HepG2 (cell line): ENCODE measurements around the gene MYBL2. TPM values are rescaled to one million over a fixed set of nuclear protein-coding genes. Genes with fewer than 3 reads are reported as not detected.

Experiments used
- CHD2 ChIP-seq: IDR thresholded peaks from 2 replicates; pipeline ENCODE4 v1.6.1; 2011; ENCODE audit warnings: low read depth, low read length, improper control_type of control experiment
- FOXM1 ChIP-seq: sonication (generic); formaldehyde crosslinking; IDR thresholded peaks from 2 replicates; pipeline ENCODE4 v1.5.0; 2020; ENCODE audit warnings: missing genetic modification reagents
- GATAD1 ChIP-seq: IDR thresholded peaks from 2 replicates; pipeline ENCODE4 v1.6.1; 2016; ENCODE audit warnings: missing genetic modification reagents, missing compliant biosample characterization
- HHEX ChIP-seq: IDR thresholded peaks from 2 replicates; pipeline ENCODE4 v1.6.1; 2016; ENCODE audit warnings: control low read depth
- HNF4G ChIP-seq, 2 experiments: sonication (generic) in 1 of 2; formaldehyde crosslinking in 1 of 2; IDR thresholded peaks; 2 replicates each; pipeline versions ENCODE4 v1.4.0 to v1.6.1; 2011 to 2020; ENCODE audit warnings: borderline replicate concordance in 2 of 2, low read depth in 2 of 2, mild to moderate bottlenecking in 2 of 2, low read length in 1 of 2, missing genetic modification reagents in 1 of 2, moderate library complexity in 1 of 2
- KLF12 ChIP-seq: sonication (generic); formaldehyde crosslinking; IDR thresholded peaks from 2 replicates; pipeline ENCODE4 v1.4.0; 2020; ENCODE audit warnings: missing genetic modification reagents, borderline replicate concordance
- MLLT10 ChIP-seq: sonication (generic); formaldehyde crosslinking; IDR thresholded peaks from 2 replicates; pipeline ENCODE4 v1.4.0; 2020; ENCODE audit warnings: missing genetic modification reagents
- NFKBIZ ChIP-seq: IDR thresholded peaks from 2 replicates; pipeline ENCODE4 v1.6.1; 2018; ENCODE audit warnings: missing genetic modification reagents, missing compliant biosample characterization
- PAF1 ChIP-seq: IDR thresholded peaks from 2 replicates; pipeline ENCODE4 v1.6.1; 2016; ENCODE audit warnings: missing genetic modification reagents, missing compliant biosample characterization
- PHF5A ChIP-seq: IDR thresholded peaks from one replicate; pipeline ENCODE4 v1.6.1; 2018; ENCODE audit warnings: low read depth, missing genetic modification reagents; ENCODE audit not compliant: unreplicated experiment
- SKIL ChIP-seq: sonication (generic); formaldehyde crosslinking; IDR thresholded peaks from 2 replicates; pipeline ENCODE4 v1.8.0; 2022; ENCODE audit warnings: missing genetic modification reagents, mild to moderate bottlenecking, moderate library complexity, borderline replicate concordance
- TBX2 ChIP-seq: sonication (generic); formaldehyde crosslinking; IDR thresholded peaks from 2 replicates; pipeline ENCODE4 v1.5.0; 2020; ENCODE audit warnings: missing genetic modification reagents, mild to moderate bottlenecking, borderline replicate concordance
- ZFP36 ChIP-seq: fragments of 150-350 bp; IDR thresholded peaks from 2 replicates; pipeline ENCODE4 v1.6.1; 2018; ENCODE audit warnings: borderline replicate concordance, low read length, low read depth; ENCODE audit not compliant: partially characterized antibody
- ZMYM2 ChIP-seq: sonication (generic); formaldehyde crosslinking; IDR thresholded peaks from 2 replicates; pipeline ENCODE4 v1.8.0; 2022; ENCODE audit warnings: mild to moderate bottlenecking, missing genetic modification reagents
- ZNF496 ChIP-seq: sonication (generic); formaldehyde crosslinking; IDR thresholded peaks from 2 replicates; pipeline ENCODE4 v1.8.1; 2023; ENCODE audit warnings: mild to moderate bottlenecking, moderate library complexity, missing genetic modification reagents; ENCODE audit not compliant: insufficient replicate concordance
- ZNF784 ChIP-seq: sonication (generic); formaldehyde crosslinking; IDR thresholded peaks from 2 replicates; pipeline ENCODE4 v1.5.1; 2020; ENCODE audit warnings: missing genetic modification reagents, mild to moderate bottlenecking, borderline replicate concordance
- ZNF816 ChIP-seq: sonication (generic); formaldehyde crosslinking; IDR thresholded peaks from 2 replicates; pipeline ENCODE4 v1.8.0; 2022; ENCODE audit warnings: missing genetic modification reagents, mild to moderate bottlenecking, borderline replicate concordance
- ZSCAN12 ChIP-seq: sonication (generic); formaldehyde crosslinking; IDR thresholded peaks from 2 replicates; pipeline ENCODE4 v1.9.0; 2021; ENCODE audit warnings: mild to moderate bottlenecking, missing genetic modification reagents
- polyA plus RNA-seq, 8 experiments: library from polyadenylated mRNA; depleted of rRNA in 3 of 8; stranded (reverse) in 7 of 8; unstranded in 1 of 8; fragments of >200 nt; fragmentation: Illumina TruSeq in 4 of 8; extraction: Trizol in 4 of 8; gene quantifications; 2 replicates each; pipeline versions ENCODE4 v1.2.1 to v1.2.3, GENCODE V29; 2011 to 2016; ENCODE audit warnings: low read depth in 4 of 8, missing spikeins in 1 of 8, mixed read lengths in 1 of 8; ENCODE audit not compliant: insufficient read depth in 1 of 8
- total RNA-seq, 5 experiments: library from RNA; depleted of rRNA; stranded (reverse); fragments of >200 nt; fragmentation: Illumina TruSeq; extraction: Trizol; gene quantifications; 2 replicates each; pipeline ENCODE4 v1.2.3, GENCODE V29; 2016; ENCODE audit warnings: low read depth in 1 of 5
- TF ChIP-seq, protein P1 (sequence below): sonication (generic); formaldehyde crosslinking; conservative IDR thresholded peaks from 2 replicates; pipeline ENCODE4 v1.4.0; 2020; ENCODE audit warnings: missing genetic modification reagents
- TF ChIP-seq, protein P2 (sequence below), 2 experiments: sonication (generic) in 1 of 2; formaldehyde crosslinking in 1 of 2; IDR thresholded peaks; 2 replicates each; pipeline versions ENCODE4 v1.5.1 to v1.6.1; 2011 to 2020; ENCODE audit warnings: borderline replicate concordance in 1 of 2, low read depth in 1 of 2, low read length in 1 of 2, mild to moderate bottlenecking in 1 of 2, missing genetic modification reagents in 1 of 2, moderate library complexity in 1 of 2

Gene MYBL2
- total and polyA plus RNA-seq, 2 of the 13 experiments (the other 11 are each of a cell fraction or from before 2014, with no cell fraction given): 11.9 to 66.2 TPM

- TF ChIP-seq ZSCAN12 (CRISPR knock-in tag): no peak
- TF ChIP-seq NFKBIZ (CRISPR knock-in tag): 0 out of 2 replicates have a peak, but pooled peaks have one; percentile 45
- peak; percentile 45; the same call in 1 of the 2 replicates for TF ChIP-seq GATAD1 (CRISPR knock-in tag)
- no peak for TF ChIP-seq ZNF496 (CRISPR knock-in tag)
- peak; percentile 23; the same call in 1 of the 2 replicates for TF ChIP-seq TBX2
- TF ChIP-seq ZMYM2 (CRISPR knock-in tag): no peak
- peak; percentile 82 for TF ChIP-seq KLF12 (CRISPR knock-in tag)
- TF ChIP-seq ZFP36: no peak
- 0 out of 2 replicates have a peak, but pooled peaks have one; percentile 61 for TF ChIP-seq FOXM1 (CRISPR knock-in tag)
- TF ChIP-seq, protein P1, sequence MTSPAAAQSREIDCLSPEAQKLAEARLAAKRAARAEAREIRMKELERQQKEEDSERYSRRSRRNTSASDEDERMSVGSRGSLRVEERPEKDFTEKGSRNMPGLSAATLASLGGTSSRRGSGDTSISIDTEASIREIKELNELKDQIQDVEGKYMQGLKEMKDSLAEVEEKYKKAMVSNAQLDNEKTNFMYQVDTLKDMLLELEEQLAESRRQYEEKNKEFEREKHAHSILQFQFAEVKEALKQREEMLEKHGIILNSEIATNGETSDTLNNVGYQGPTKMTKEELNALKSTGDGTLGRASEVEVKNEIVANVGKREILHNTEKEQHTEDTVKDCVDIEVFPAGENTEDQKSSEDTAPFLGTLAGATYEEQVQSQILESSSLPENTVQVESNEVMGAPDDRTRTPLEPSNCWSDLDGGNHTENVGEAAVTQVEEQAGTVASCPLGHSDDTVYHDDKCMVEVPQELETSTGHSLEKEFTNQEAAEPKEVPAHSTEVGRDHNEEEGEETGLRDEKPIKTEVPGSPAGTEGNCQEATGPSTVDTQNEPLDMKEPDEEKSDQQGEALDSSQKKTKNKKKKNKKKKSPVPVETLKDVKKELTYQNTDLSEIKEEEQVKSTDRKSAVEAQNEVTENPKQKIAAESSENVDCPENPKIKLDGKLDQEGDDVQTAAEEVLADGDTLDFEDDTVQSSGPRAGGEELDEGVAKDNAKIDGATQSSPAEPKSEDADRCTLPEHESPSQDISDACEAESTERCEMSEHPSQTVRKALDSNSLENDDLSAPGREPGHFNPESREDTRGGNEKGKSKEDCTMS (CRISPR knock-in tag): no peak
- no peak for TF ChIP-seq ZNF784 (CRISPR knock-in tag)
- TF ChIP-seq, protein P2, sequence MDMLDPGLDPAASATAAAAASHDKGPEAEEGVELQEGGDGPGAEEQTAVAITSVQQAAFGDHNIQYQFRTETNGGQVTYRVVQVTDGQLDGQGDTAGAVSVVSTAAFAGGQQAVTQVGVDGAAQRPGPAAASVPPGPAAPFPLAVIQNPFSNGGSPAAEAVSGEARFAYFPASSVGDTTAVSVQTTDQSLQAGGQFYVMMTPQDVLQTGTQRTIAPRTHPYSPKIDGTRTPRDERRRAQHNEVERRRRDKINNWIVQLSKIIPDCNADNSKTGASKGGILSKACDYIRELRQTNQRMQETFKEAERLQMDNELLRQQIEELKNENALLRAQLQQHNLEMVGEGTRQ (IDR thresholded peaks at IDR 0.05; ENCODE audit: low read depth, low read length): no peak
- TF ChIP-seq, protein P2 (CRISPR knock-in tag; IDR thresholded peaks at IDR 0.05; ENCODE audit: borderline replicate concordance): no peak
- TF ChIP-seq HNF4G (IDR thresholded peaks at IDR 0.05; ENCODE audit: borderline replicate concordance, low read depth, low read length): no peak
- no peak for TF ChIP-seq HNF4G (CRISPR knock-in tag; IDR thresholded peaks at IDR 0.05; ENCODE audit: borderline replicate concordance, low read depth)
- TF ChIP-seq CHD2: no peak
- no peak for TF ChIP-seq PHF5A
- TF ChIP-seq SKIL (CRISPR knock-in tag): no peak
- TF ChIP-seq MLLT10 (CRISPR knock-in tag): no peak
- no peak for TF ChIP-seq PAF1 (CRISPR knock-in tag)
- TF ChIP-seq ZNF816 (CRISPR knock-in tag): peak; percentile 66; the same call in 1 of the 2 replicates
- TF ChIP-seq HHEX: no peak
Observed at GRCh38 chr20:43666376-43667328, at the start of gene MYBL2 (continued).
